HG03135 (cell line): ENCODE data around the gene AQR.
A peak's percentile ranks its signal among the peaks of the same experiment; 100 is the strongest.
"Not testable (repeated sequence)": the region's sequence is repeated elsewhere in the genome, so short reads cannot be mapped to it uniquely, and the experiment has no call there.

ENCODE experiments used
- ATAC-seq: cut with Tn5 transposase; IDR thresholded peaks from one replicate; pipeline ENCODE4 v1.9.1; 2021; ENCODE audit warnings: mild to moderate bottlenecking, moderate library complexity; ENCODE audit not compliant: unreplicated experiment

Gene AQR

GRCh38 chr15:34969340-34970097 is at the start of gene AQR:
AQR (minus strand) TSS chr15:34969742; CDS start chr15:34969613, 129 bp downstream.
- peak; percentile 98 for ATAC-seq

GRCh38 chr15:35014241-35014640 is 44.7 kb upstream of the AQR start:
- ATAC-seq: no peak

GRCh38 chr15:35013370-35013769 is 43.8 kb upstream of the AQR start:
- ATAC-seq: no peak

- ATAC-seq: no peak
Observed at GRCh38 chr15:35007397-35007796, 37.9 kb upstream of the AQR start.

GRCh38 chr15:35005933-35006332 is 36.4 kb upstream of the AQR start:
- ATAC-seq: no peak

- no peak for ATAC-seq
Observed at GRCh38 chr15:35003928-35004327, 34.4 kb upstream of the AQR start.

GRCh38 chr15:35000511-35000910 is 31.0 kb upstream of the AQR start:
- ATAC-seq: no peak

GRCh38 chr15:34999906-35000305 is 30.4 kb upstream of the AQR start:
- ATAC-seq: no peak

GRCh38 chr15:34994925-34995324 is 25.4 kb upstream of the AQR start:
- ATAC-seq: no peak

GRCh38 chr15:34993877-34994276 is 24.3 kb upstream of the AQR start:
- ATAC-seq: peak; percentile 93

- ATAC-seq: no peak
Observed at GRCh38 chr15:34993412-34993811, 23.9 kb upstream of the AQR start.

GRCh38 chr15:34988027-34988902 is 18.7 kb upstream of the AQR start, which contains the start of gene ZNF770:
ZNF770 (minus strand) TSS chr15:34988287; CDS start chr15:34983434, 4,853 bp downstream.
- ATAC-seq: peak; percentile 72

- no peak for ATAC-seq
Observed at GRCh38 chr15:34987609-34988026, 18.1 kb upstream of the AQR start.

- ATAC-seq: no peak
Observed at GRCh38 chr15:34986771-34987480, 17.4 kb upstream of the AQR start.

- ATAC-seq: no peak
Observed at GRCh38 chr15:34986326-34986725, 16.8 kb upstream of the AQR start.

GRCh38 chr15:34984889-34985630 is 15.5 kb upstream of the AQR start:
- no peak for ATAC-seq

- ATAC-seq: no peak
Observed at GRCh38 chr15:34976743-34977142, 7.2 kb upstream of the AQR start.

- no peak for ATAC-seq
Observed at GRCh38 chr15:34976073-34976472, 6.5 kb upstream of the AQR start.

GRCh38 chr15:34973512-34973911 is 4.0 kb upstream of the AQR start:
- no peak for ATAC-seq

- ATAC-seq: not testable (repeated sequence)
Observed at GRCh38 chr15:34970098-34970643, 629 bp upstream of the AQR start.
